CD4-positive, alpha-beta T cell (primary cell): ENCODE data around the gene LCE1C. TPM values are rescaled to one million over a fixed set of nuclear protein-coding genes. Genes with fewer than 3 reads are reported as not detected.

Experiments
- ATAC-seq: fragments of 200-7000 bp; cut with Tn5 transposase; one replicate; pipeline ENCODE4 v1.10.0; 2022; ENCODE audit warnings: mild to moderate bottlenecking; ENCODE audit not compliant: poor library complexity
- CTCF ChIA-PET: fragments of 350-600 bp; sonication (Branson Sonifier 250); formaldehyde crosslinking; loops from one replicate; lab custom pipeline; 2021; ENCODE audit warnings: antibody characterized with exemption, inconsistent platforms; lab: Charles Lee
- POLR2A ChIA-PET: fragments of 350-600 bp; sonication (Branson Sonifier 250); formaldehyde crosslinking; loops from one replicate; lab custom pipeline; 2021; ENCODE audit warnings: antibody characterized with exemption, inconsistent platforms; lab: Charles Lee
- DNase-seq, 14 experiments: peaks; one replicate each; pipeline ENCODE4 v3.0.0-alpha.2; 2013 to 2020; ENCODE audit warnings: mixed read lengths in 2 of 14
- H3K27ac ChIP-seq, 2 donors: one replicate each; pipeline versions ENCODE4 v1.5.1 to v1.7.0; 2013; ENCODE audit warnings: low read length in 2 of 2, low read depth in 1 of 2, mild to moderate bottlenecking in 1 of 2
- H3K27me3 ChIP-seq, 2 experiments: 1 replicate in 1 of 2; 2 replicates in 1 of 2; pipeline versions ENCODE4 v1.6.1 to v1.7.0; 2013; ENCODE audit warnings: low read length in 2 of 2, control low read depth in 1 of 2, mild to moderate bottlenecking in 1 of 2, moderate library complexity in 1 of 2; ENCODE audit not compliant: insufficient read depth in 2 of 2, control insufficient read depth in 1 of 2
- H3K36me3 ChIP-seq: one replicate; pipeline ENCODE4 v1.6.1; 2013; ENCODE audit warnings: low read length, control low read depth; ENCODE audit not compliant: insufficient read depth
- H3K4me1 ChIP-seq: one replicate; pipeline ENCODE4 v1.6.1; 2013; ENCODE audit warnings: low read length, control low read depth; ENCODE audit not compliant: insufficient read depth
- H3K4me3 ChIP-seq: one replicate; pipeline ENCODE4 v1.5.1; 2013; ENCODE audit warnings: mild to moderate bottlenecking, low read length, moderate library complexity
- H3K9me3 ChIP-seq, 2 experiments: 1 replicate in 1 of 2; 2 replicates in 1 of 2; pipeline versions ENCODE4 v1.6.1 to v1.7.0; 2013; ENCODE audit warnings: low read length in 2 of 2, mild to moderate bottlenecking in 2 of 2, control low read depth in 1 of 2, moderate library complexity in 1 of 2; ENCODE audit not compliant: control insufficient read depth in 1 of 2, insufficient read depth in 1 of 2
- H3K27ac Mint-ChIP-seq: one replicate; pipeline ENCODE4 v1.8.0; 2020; ENCODE audit warnings: mixed read lengths
- H3K27me3 Mint-ChIP-seq: one replicate; pipeline ENCODE4 v1.8.0; 2021; ENCODE audit warnings: mixed read lengths
- H3K36me3 Mint-ChIP-seq: one replicate; pipeline ENCODE4 v1.8.0; 2021; ENCODE audit warnings: low read depth, mixed read lengths
- H3K4me1 Mint-ChIP-seq: one replicate; pipeline ENCODE4 v1.8.0; 2021; ENCODE audit warnings: low read depth, mixed read lengths
- H3K4me3 Mint-ChIP-seq: one replicate; pipeline ENCODE4 v1.8.0; 2020; ENCODE audit warnings: mild to moderate bottlenecking, mixed read lengths
- H3K9me3 Mint-ChIP-seq: one replicate; pipeline ENCODE4 v1.8.0; 2020; ENCODE audit warnings: mixed read lengths
- intact Hi-C, 2 experiments: fragments of 100-400 bp; cut with DNase I in 1 of 2; cut with micrococcal nuclease in 1 of 2; formaldehyde crosslinking; loops; one replicate each; pipeline versions ENCODE4 v1.15.1 to v1.9.0; 2023 to 2025; cut with DNase I, micrococcal nuclease
- total RNA-seq, 174 experiments: library from RNA in 2 of 174; stranded (reverse) in 2 of 174; gene quantifications; one replicate each; pipeline ENCODE4 v1.2.3 and lab custom pipeline; 2021 to 2026
- TF ChIP-seq, protein P1 (sequence below): fragments of 200-600 bp; IDR thresholded peaks from one replicate; pipeline ENCODE4 v1.8.0; 2022; ENCODE audit warnings: antibody characterized with exemption, mild to moderate bottlenecking

The LCE1C gene
- total RNA-seq, 2 experiments from 2014 or later: not detected

DNA sequence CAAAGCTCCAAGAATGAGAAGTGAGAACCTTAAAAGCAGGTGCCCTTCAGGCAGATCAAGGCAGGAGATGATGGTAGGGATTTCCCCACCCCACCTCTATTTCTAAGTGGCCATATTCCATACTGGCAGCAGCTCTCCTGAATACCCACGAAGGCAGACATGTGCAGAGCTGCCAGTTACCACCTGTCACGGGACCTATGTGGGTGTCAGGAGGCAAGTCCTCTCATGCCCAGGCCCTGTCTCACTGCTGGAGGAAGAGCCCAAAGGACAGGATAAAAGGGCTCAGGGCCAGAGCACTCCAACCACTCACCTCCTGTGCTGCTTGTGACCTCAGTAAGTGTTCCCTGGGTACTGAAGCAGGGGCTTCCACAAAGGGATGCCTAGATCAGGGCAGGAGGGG, 4.6 kb upstream of the LCE1C start:
- no peaks in the 10 kb centered on the region for H3K9me3 ChIP-seq
- H3K4me1 Mint-ChIP-seq: no peaks in the 10 kb centered on the region
- no peaks in the 10 kb centered on the region for H3K4me1 ChIP-seq
- intact Hi-C loops: no loop called here
- no peak overlapping the region for H3K27ac Mint-ChIP-seq
- CTCF ChIA-PET: no interaction called here
- ATAC-seq: no peak
- no peaks in the 10 kb centered on the region for H3K36me3 Mint-ChIP-seq
- peaks cover 24% of the 10 kb centered on the region for H3K27me3 Mint-ChIP-seq
- H3K27me3 ChIP-seq: peaks cover 5 to 6% of the 10 kb centered on the region in 2 experiments
- no peak overlapping the region for H3K4me3 ChIP-seq
- no peak for DNase-seq
- TF ChIP-seq, protein P1, sequence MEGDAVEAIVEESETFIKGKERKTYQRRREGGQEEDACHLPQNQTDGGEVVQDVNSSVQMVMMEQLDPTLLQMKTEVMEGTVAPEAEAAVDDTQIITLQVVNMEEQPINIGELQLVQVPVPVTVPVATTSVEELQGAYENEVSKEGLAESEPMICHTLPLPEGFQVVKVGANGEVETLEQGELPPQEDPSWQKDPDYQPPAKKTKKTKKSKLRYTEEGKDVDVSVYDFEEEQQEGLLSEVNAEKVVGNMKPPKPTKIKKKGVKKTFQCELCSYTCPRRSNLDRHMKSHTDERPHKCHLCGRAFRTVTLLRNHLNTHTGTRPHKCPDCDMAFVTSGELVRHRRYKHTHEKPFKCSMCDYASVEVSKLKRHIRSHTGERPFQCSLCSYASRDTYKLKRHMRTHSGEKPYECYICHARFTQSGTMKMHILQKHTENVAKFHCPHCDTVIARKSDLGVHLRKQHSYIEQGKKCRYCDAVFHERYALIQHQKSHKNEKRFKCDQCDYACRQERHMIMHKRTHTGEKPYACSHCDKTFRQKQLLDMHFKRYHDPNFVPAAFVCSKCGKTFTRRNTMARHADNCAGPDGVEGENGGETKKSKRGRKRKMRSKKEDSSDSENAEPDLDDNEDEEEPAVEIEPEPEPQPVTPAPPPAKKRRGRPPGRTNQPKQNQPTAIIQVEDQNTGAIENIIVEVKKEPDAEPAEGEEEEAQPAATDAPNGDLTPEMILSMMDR: no peak
- H3K9me3 Mint-ChIP-seq: peaks cover 3% of the 10 kb centered on the region
- no peak overlapping the region for H3K4me3 Mint-ChIP-seq
- no peaks in the 10 kb centered on the region for H3K36me3 ChIP-seq
- POLR2A ChIA-PET: no interaction called here
- no peak overlapping the region for H3K27ac ChIP-seq

DNA sequence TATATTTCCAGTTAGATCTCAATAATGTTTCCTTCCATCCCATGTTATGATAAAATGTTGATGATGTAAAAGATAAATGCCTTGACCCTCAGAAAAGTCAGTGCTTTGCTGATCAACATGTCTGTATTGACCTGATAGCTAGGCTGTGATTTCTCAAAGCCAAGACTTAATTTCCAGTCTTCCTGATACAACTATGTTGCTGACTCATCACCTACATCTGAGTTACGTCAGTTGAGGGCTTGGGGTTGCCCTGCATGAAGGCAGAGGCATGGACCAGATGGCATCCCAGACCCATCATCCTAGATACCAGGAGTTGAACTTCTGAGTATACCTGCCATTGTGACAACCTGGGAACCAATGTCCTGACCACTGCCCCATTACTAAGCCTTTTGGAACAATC, 5.1 kb downstream of the LCE1C start:
- Histone ChIP-seq H3K27ac (no peak overlapping the region), H3K4me1 (no peaks in the 10 kb centered on the region), H3K9me3 (no peaks in the 10 kb centered on the region), H3K36me3 (no peaks in the 10 kb centered on the region), H3K4me3 (no peak overlapping the region), H3K27me3 (peaks cover 4 to 7% of the 10 kb centered on the region in 2 experiments)
- H3K36me3 Mint-ChIP-seq: no peaks in the 10 kb centered on the region
- H3K9me3 Mint-ChIP-seq: no peaks in the 10 kb centered on the region
- no peak for DNase-seq
- no peak overlapping the region for H3K27ac Mint-ChIP-seq
- POLR2A ChIA-PET: no interaction called here
- ATAC-seq: no peak
- TF ChIP-seq, protein P1: no peak
- CTCF ChIA-PET: no interaction called here
- H3K27me3 Mint-ChIP-seq: peaks cover 52% of the 10 kb centered on the region
- no peak overlapping the region for H3K4me3 Mint-ChIP-seq
- intact Hi-C loops: no loop called here
- H3K4me1 Mint-ChIP-seq: no peaks in the 10 kb centered on the region

DNA sequence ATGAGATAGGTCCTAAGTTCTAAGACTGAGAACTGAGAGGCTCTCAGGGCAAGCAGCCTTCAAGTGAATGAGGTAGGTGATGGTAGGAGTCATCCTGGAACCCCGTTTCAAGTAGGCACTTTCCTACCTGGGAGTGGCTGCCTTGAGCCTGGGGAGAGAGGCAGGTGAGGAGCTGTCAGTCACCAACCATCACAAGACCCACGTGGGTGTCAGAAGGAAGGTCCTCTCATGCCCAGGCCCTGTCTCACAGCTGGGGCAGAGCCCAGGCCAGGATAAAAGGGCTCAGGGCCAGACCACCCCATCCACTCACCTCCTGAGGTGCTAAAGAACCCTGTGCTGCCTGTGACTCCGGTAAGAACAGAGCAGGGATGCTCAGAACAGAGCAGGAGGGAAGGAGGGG, 10.0 kb downstream of the LCE1C start, which contains the start of gene LCE1D:
TSS of gene LCE1D (plus strand) at position 301 of the 400 bp plus-strand sequence. CDS start 1,074 bp downstream, outside the sequence.
- no peaks in the 10 kb centered on the region for H3K4me1 Mint-ChIP-seq
- CTCF ChIA-PET: no interaction called here
- TF ChIP-seq, protein P1: no peak
- no peaks in the 10 kb centered on the region for H3K4me1 ChIP-seq
- H3K4me3 Mint-ChIP-seq: no peak within 1 kb of the TSS
- peaks cover 42% of the 10 kb centered on the region for H3K27me3 Mint-ChIP-seq
- intact Hi-C loops: no loop called here
- H3K36me3 Mint-ChIP-seq: no peaks in the 10 kb centered on the region
- H3K9me3 ChIP-seq: no peaks in the 10 kb centered on the region
- DNase-seq: no peak
- peaks cover 0 to 4% of the 10 kb centered on the region in 2 experiments for H3K27me3 ChIP-seq
- ATAC-seq: no peak
- no peak within 1 kb of the TSS for H3K27ac Mint-ChIP-seq
- no peaks in the 10 kb centered on the region for H3K36me3 ChIP-seq
- H3K4me3 ChIP-seq: no peak within 1 kb of the TSS
- POLR2A ChIA-PET: no interaction called here
- H3K9me3 Mint-ChIP-seq: no peaks in the 10 kb centered on the region
- no peak within 1 kb of the TSS for H3K27ac ChIP-seq
